T-cell (primary cell): ENCODE measurements around the gene IHH. TPM values are rescaled to one million over a fixed set of nuclear protein-coding genes. Genes with fewer than 3 reads are reported as not detected.
A peak's percentile ranks its signal among the peaks of the same experiment; 100 is the strongest.

Source experiments
- ATAC-seq, 4 experiments: fragments of 200-7000 bp in 3 of 4; fragments of 150-1000 bp in 1 of 4; cut with Tn5 transposase; replicated peaks in 1 of 4; 1 replicate in 3 of 4; 2 replicates in 1 of 4; pipeline ENCODE4 v1.10.0; 2021; ENCODE audit warnings: moderate library complexity in 3 of 4, mild to moderate bottlenecking in 2 of 4, moderate number of reproducible peaks in 1 of 4
- CTCF ChIA-PET, 2 donors: fragments of 300-600 bp; sonication (Branson Sonifier 250); formaldehyde crosslinking; loops; one replicate each; lab custom pipeline; 2022; ENCODE audit warnings: antibody characterized with exemption in 2 of 2; lab: Charles Lee
- POLR2A ChIA-PET, 2 donors: fragments of 300-600 bp; sonication (Branson Sonifier 250); formaldehyde crosslinking; loops; one replicate each; lab custom pipeline; 2022; ENCODE audit warnings: antibody characterized with exemption in 2 of 2; lab: Charles Lee
- DNase-seq, 35 experiments: peaks; one replicate each; pipeline versions ENCODE4 v3.0.0 to v3.0.0-alpha.2; 2013 to 2023
- H3K27ac ChIP-seq: one replicate; pipeline ENCODE4 v1.5.1; 2013; ENCODE audit warnings: low read length
- H3K27me3 ChIP-seq, 2 experiments: replicated peaks in 1 of 2; 1 replicate in 1 of 2; 2 replicates in 1 of 2; pipeline versions ENCODE4 v1.6.1 to v1.7.0; 2013; ENCODE audit warnings: low read length in 1 of 2, mixed read lengths in 1 of 2; ENCODE audit not compliant: control insufficient read depth in 2 of 2, insufficient read depth in 2 of 2; ENCODE audit errors: extremely low read depth in 1 of 2
- H3K36me3 ChIP-seq, 2 donors: 1 replicate in 1 of 2; 2 replicates in 1 of 2; pipeline versions ENCODE4 v1.6.1 to v1.7.0; 2013; ENCODE audit warnings: low read length in 1 of 2; ENCODE audit not compliant: control insufficient read depth in 2 of 2, insufficient read depth in 1 of 2; ENCODE audit errors: extremely low read depth in 1 of 2
- H3K4me1 ChIP-seq, 2 experiments: 1 replicate in 1 of 2; 2 replicates in 1 of 2; pipeline versions ENCODE4 v1.6.1 to v1.7.0; 2013; ENCODE audit warnings: low read length in 2 of 2, mixed read lengths in 1 of 2; ENCODE audit not compliant: insufficient read depth in 2 of 2, control insufficient read depth in 1 of 2; ENCODE audit errors: extremely low read depth in 1 of 2
- H3K4me3 ChIP-seq, 2 donors: 1 replicate in 1 of 2; 2 replicates in 1 of 2; pipeline versions ENCODE4 v1.5.1 to v1.7.0; 2013; ENCODE audit warnings: mild to moderate bottlenecking in 2 of 2, low read length in 1 of 2, moderate library complexity in 1 of 2; ENCODE audit not compliant: control insufficient read depth in 1 of 2; ENCODE audit errors: extremely low read depth in 1 of 2
- H3K9me3 ChIP-seq: 2 replicates; pipeline ENCODE4 v1.7.0; 2013
- H3K27ac Mint-ChIP-seq, 2 donors: one replicate each; pipeline ENCODE4 v1.8.0; 2020 to 2021; ENCODE audit warnings: mild to moderate bottlenecking in 2 of 2, mixed read lengths in 2 of 2
- H3K27me3 Mint-ChIP-seq, 2 donors: one replicate each; pipeline ENCODE4 v1.8.0; 2021 to 2022; ENCODE audit warnings: mixed read lengths in 2 of 2
- H3K36me3 Mint-ChIP-seq: one replicate; pipeline ENCODE4 v1.8.0; 2021; ENCODE audit warnings: mixed read lengths
- H3K4me1 Mint-ChIP-seq, 3 donors: one replicate each; pipeline ENCODE4 v1.8.0; 2020 to 2022; ENCODE audit warnings: mixed read lengths in 3 of 3, mild to moderate bottlenecking in 1 of 3
- H3K4me3 Mint-ChIP-seq, 3 donors: one replicate each; pipeline ENCODE4 v1.8.0; 2020 to 2022; ENCODE audit warnings: mild to moderate bottlenecking in 3 of 3, mixed read lengths in 3 of 3, moderate library complexity in 3 of 3
- H3K9me3 Mint-ChIP-seq, 3 donors: one replicate each; pipeline ENCODE4 v1.8.0; 2020 to 2022; ENCODE audit warnings: mixed read lengths in 3 of 3
- WGBS: methylation state at CpG from one replicate; pipeline ENCODE4 v1.1.5; 2013; ENCODE audit warnings: missing lambda C conversion rate; ENCODE audit not compliant: insufficient coverage; 5-methylcytosine and 5-hydroxymethylcytosine counted together
- total RNA-seq, 35 experiments: library from RNA in 6 of 35; stranded (reverse) in 6 of 35; fragments of 120-200 nt in 1 of 35; gene quantifications; one replicate each; pipeline versions ENCODE4 v1.2.1 to v1.2.4 and lab custom pipeline; 2013 to 2026

Gene IHH
- total RNA-seq, 5 donors from 2014 or later (not counting 1 experiment from before 2014, with no cell fraction given): 0.12 to 0.28 TPM; not detected in 3

GRCh38 chr2:219030177-219030940 lies 30.4 kb downstream of the IHH start:
- Histone ChIP-seq H3K27me3 (peaks cover 0 to 54% of the 10 kb centered on the region in 2 experiments), H3K36me3 (no peaks in the 10 kb centered on the region), H3K9me3 (no peaks in the 10 kb centered on the region), H3K4me3 (no peak overlapping the region), H3K27ac (no peak overlapping the region), H3K4me1 (no peaks in the 10 kb centered on the region)
- H3K27me3 Mint-ChIP-seq: peaks cover 27 to 35% of the 10 kb centered on the region in 2 donors
- no peaks in the 10 kb centered on the region for H3K4me1 Mint-ChIP-seq
- ATAC-seq (no peak), DNase-seq (no peak)
- ChIA-PET CTCF (interaction anchor here (0.6 to 1.7 kb wide), 25 partner anchors 8 to 154 kb away, joined by 3 to 23 read pairs (median 3); partner anchors contain the start of gene CFAP65 (in 1 of the 2)), POLR2A (no interaction called here)
- WGBS: 72% methylated on average over 14 of the region's 16 CpGs
- H3K36me3 Mint-ChIP-seq: no peaks in the 10 kb centered on the region
- H3K4me3 Mint-ChIP-seq: no peak overlapping the region
- no peak overlapping the region for H3K27ac Mint-ChIP-seq
- H3K9me3 Mint-ChIP-seq: no peaks in the 10 kb centered on the region

GRCh38 chr2:219029829-219030165 lies 30.9 kb downstream of the IHH start:
- Histone ChIP-seq H3K36me3 (no peaks in the 10 kb centered on the region), H3K27me3 (peaks cover 0 to 52% of the 10 kb centered on the region in 2 experiments), H3K4me3 (no peak overlapping the region), H3K4me1 (no peaks in the 10 kb centered on the region), H3K27ac (no peak overlapping the region), H3K9me3 (no peaks in the 10 kb centered on the region)
- POLR2A ChIA-PET: no interaction called here
- peaks cover 27 to 34% of the 10 kb centered on the region in 2 donors for H3K27me3 Mint-ChIP-seq
- peak; percentile 79 to 84 (median 82) for ATAC-seq
- no peak overlapping the region for H3K4me3 Mint-ChIP-seq
- H3K9me3 Mint-ChIP-seq: no peaks in the 10 kb centered on the region
- H3K27ac Mint-ChIP-seq: no peak overlapping the region
- H3K4me1 Mint-ChIP-seq: no peaks in the 10 kb centered on the region
- no peaks in the 10 kb centered on the region for H3K36me3 Mint-ChIP-seq
- DNase-seq: peak; percentile 44 to 86 (median 68)
- CTCF ChIA-PET: interaction anchor here (0.5 to 1.7 kb wide), 26 partner anchors 8 to 617 kb away, joined by 3 to 23 read pairs (median 3); partner anchors contain the start of gene CFAP65 (in 1 of the 2)
- WGBS: 48% methylated on average over 8 of the region's 9 CpGs

- Histone ChIP-seq H3K4me3 (no peak overlapping the region), H3K27ac (no peak overlapping the region), H3K9me3 (no peaks in the 10 kb centered on the region), H3K27me3 (peaks cover 0 to 52% of the 10 kb centered on the region in 2 experiments), H3K4me1 (no peaks in the 10 kb centered on the region), H3K36me3 (no peaks in the 10 kb centered on the region)
- CTCF ChIA-PET: interaction anchor here (0.5 to 1.7 kb wide), 28 partner anchors 9 to 618 kb away, joined by 3 to 23 read pairs (median 4); partner anchors contain the start of gene CFAP65 (in 2 of the 2)
- no peaks in the 10 kb centered on the region for H3K9me3 Mint-ChIP-seq
- no peaks in the 10 kb centered on the region for H3K4me1 Mint-ChIP-seq
- no peaks in the 10 kb centered on the region for H3K36me3 Mint-ChIP-seq
- 76% methylated on average over 12 of the region's 13 CpGs for WGBS
- DNase-seq: no peak
- peak in 2 of 4 experiments; percentile 14 to 23 for ATAC-seq
- POLR2A ChIA-PET: no interaction called here
- H3K27me3 Mint-ChIP-seq: peaks cover 23 to 29% of the 10 kb centered on the region in 2 donors
- H3K27ac Mint-ChIP-seq: no peak overlapping the region
- no peak overlapping the region for H3K4me3 Mint-ChIP-seq
Measured at GRCh38 chr2:219028996-219029828, 31.5 kb downstream of the IHH start.

- Mint-ChIP-seq H3K4me1 (no peaks in the 10 kb centered on the region), H3K4me3 (no peak overlapping the region), H3K27me3 (peaks cover 15 to 23% of the 10 kb centered on the region in 2 donors), H3K36me3 (no peaks in the 10 kb centered on the region), H3K9me3 (no peaks in the 10 kb centered on the region), H3K27ac (no peak overlapping the region)
- Histone ChIP-seq H3K4me1 (no peaks in the 10 kb centered on the region), H3K36me3 (no peaks in the 10 kb centered on the region), H3K27me3 (peaks cover 0 to 54% of the 10 kb centered on the region in 2 experiments), H3K4me3 (no peak overlapping the region), H3K27ac (no peak overlapping the region), H3K9me3 (no peaks in the 10 kb centered on the region)
- ChIA-PET CTCF (interaction anchor here (0.7 to 1.5 kb wide), 8 partner anchors 13 to 1693 kb away, joined by 3 to 4 read pairs (median 4); partner anchors contain the start of gene CFAP65 (in 1 of the 2)), POLR2A (no interaction called here)
- 73% methylated on average over 5 of the region's 5 CpGs for WGBS
- no peak for ATAC-seq
- no peak for DNase-seq
Measured at GRCh38 chr2:219028141-219028540, 32.6 kb downstream of the IHH start.

- no peaks in the 10 kb centered on the region for H3K9me3 ChIP-seq
- Mint-ChIP-seq H3K36me3 (no peaks in the 10 kb centered on the region), H3K9me3 (no peaks in the 10 kb centered on the region), H3K4me1 (no peaks in the 10 kb centered on the region), H3K4me3 (no peak overlapping the region), H3K27me3 (peaks cover 13 to 24% of the 10 kb centered on the region in 2 donors), H3K27ac (no peak overlapping the region)
- no peaks in the 10 kb centered on the region for H3K4me1 ChIP-seq
- H3K36me3 ChIP-seq: no peaks in the 10 kb centered on the region
- no peak for ATAC-seq
- H3K4me3 ChIP-seq: no peak overlapping the region
- ChIA-PET CTCF (interaction anchor here (0.7 to 1.5 kb wide), 6 partner anchors 13 to 1692 kb away, joined by 3 to 4 read pairs (median 4); partner anchors contain the start of gene CFAP65 (in 1 of the 2)), POLR2A (no interaction called here)
- WGBS: 88% methylated on average over 17 of the region's 22 CpGs
- H3K27ac ChIP-seq: no peak overlapping the region
- peaks cover 0 to 52% of the 10 kb centered on the region in 2 experiments for H3K27me3 ChIP-seq
- no peak for DNase-seq
Measured at GRCh38 chr2:219027511-219028055, 33.1 kb downstream of the IHH start.

GRCh38 chr2:219026946-219027345 lies 33.8 kb downstream of the IHH start:
- ChIA-PET POLR2A (no interaction called here), CTCF (interaction anchor here (0.7 to 1.5 kb wide), 3 partner anchors 31 to 128 kb away, joined by 3 read pairs; no protein-coding TSS in a partner anchor)
- no peaks in the 10 kb centered on the region for H3K36me3 ChIP-seq
- no peaks in the 10 kb centered on the region for H3K4me1 Mint-ChIP-seq
- H3K27ac ChIP-seq: no peak overlapping the region
- ATAC-seq (no peak), DNase-seq (no peak)
- peaks cover 7 to 21% of the 10 kb centered on the region in 2 donors for H3K27me3 Mint-ChIP-seq
- no peaks in the 10 kb centered on the region for H3K9me3 Mint-ChIP-seq
- no peak overlapping the region for H3K4me3 Mint-ChIP-seq
- no peaks in the 10 kb centered on the region for H3K36me3 Mint-ChIP-seq
- H3K4me3 ChIP-seq: no peak overlapping the region
- 77% methylated on average over 5 of the region's 7 CpGs for WGBS
- H3K27me3 ChIP-seq: peaks cover 0 to 48% of the 10 kb centered on the region in 2 experiments
- H3K9me3 ChIP-seq: no peaks in the 10 kb centered on the region
- H3K4me1 ChIP-seq: no peaks in the 10 kb centered on the region
- H3K27ac Mint-ChIP-seq: no peak overlapping the region
